H4 (cell line): ENCODE results near the gene FGF12. TPM values are rescaled to one million over a fixed set of nuclear protein-coding genes. Genes with fewer than 3 reads are reported as not detected.

Experiments
- DNase-seq: peaks from one replicate; pipeline ENCODE4 v3.0.0-alpha.2; 2015; ENCODE audit warnings: low spot score
- total RNA-seq: library from RNA; depleted of rRNA; stranded (reverse); fragments of >200 nt; shearing (Covaris generic); gene quantifications from 2 replicates; pipeline ENCODE4 v1.2.3, GENCODE V29; 2014

Gene FGF12
- total RNA-seq, 1 experiment from 2014 or later: 4.4 TPM

- peak; percentile 30 for DNase-seq
Measured at GRCh38 chr3:192409838-192410683, 317.3 kb downstream of the FGF12 start.

- DNase-seq: peak; percentile 21
Measured at GRCh38 chr3:192409201-192409837, 318.0 kb downstream of the FGF12 start.

- DNase-seq: no peak
Measured at GRCh38 chr3:192408647-192409200, 318.6 kb downstream of the FGF12 start.

- no peak for DNase-seq
Measured at GRCh38 chr3:192408007-192408646, 319.2 kb downstream of the FGF12 start.

GRCh38 chr3:192399767-192400166, 327.6 kb downstream of the FGF12 start:
- DNase-seq: no peak

- no peak for DNase-seq
Measured at GRCh38 chr3:192397012-192397411, 330.3 kb downstream of the FGF12 start.

- DNase-seq: no peak
Measured at GRCh38 chr3:192395506-192395905, 331.8 kb downstream of the FGF12 start.

GRCh38 chr3:192392986-192393385, 334.4 kb downstream of the FGF12 start:
- no peak for DNase-seq

- DNase-seq: no peak
Measured at GRCh38 chr3:192382861-192383260, 344.5 kb downstream of the FGF12 start.

- DNase-seq: no peak
Measured at GRCh38 chr3:192373586-192373985, 353.8 kb downstream of the FGF12 start.

- DNase-seq: no peak
Measured at GRCh38 chr3:192373032-192373431, 354.3 kb downstream of the FGF12 start.

GRCh38 chr3:192372616-192373015, 354.7 kb downstream of the FGF12 start:
- DNase-seq: no peak

GRCh38 chr3:192371870-192372400, 355.4 kb downstream of the FGF12 start:
- no peak for DNase-seq

GRCh38 chr3:192367616-192368015, 359.7 kb downstream of the FGF12 start:
- DNase-seq: no peak

GRCh38 chr3:192366916-192367315, 360.4 kb downstream of the FGF12 start:
- DNase-seq: no peak

- no peak for DNase-seq
Measured at GRCh38 chr3:192365571-192365970, 361.8 kb downstream of the FGF12 start.

- no peak for DNase-seq
Measured at GRCh38 chr3:192364316-192364715, 363.0 kb downstream of the FGF12 start.

- no peak for DNase-seq
Measured at GRCh38 chr3:192354687-192355086, 372.7 kb downstream of the FGF12 start.

GRCh38 chr3:192352142-192352541, 375.2 kb downstream of the FGF12 start:
- DNase-seq: no peak

- no peak for DNase-seq
Measured at GRCh38 chr3:192351441-192351840, 375.9 kb downstream of the FGF12 start.

- no peak for DNase-seq
Measured at GRCh38 chr3:192340031-192340430, 387.3 kb downstream of the FGF12 start.

- DNase-seq: no peak
Measured at GRCh38 chr3:192339214-192339613, 388.1 kb downstream of the FGF12 start.
